ENCODE results near the gene TBX21. TPM values are rescaled to one million over a fixed set of nuclear protein-coding genes. Genes with fewer than 3 reads are reported as not detected.

TBX21 gene
- total and polyA plus RNA-seq, 2 of the 4 experiments (the other 2 are of a cell fraction), result not detected

- peaks cover 96% of the 10 kb centered on the region for H3K27me3 ChIP-seq (ENCODE audit: control insufficient read depth, insufficient read depth, low read length)
- no CpG with 5 or more reads among the region's 4 CpGs for WGBS, 2 experiments (ENCODE audit: extremely low coverage in 2 of 2, insufficient read length in 1 of 2)
- H3K27ac ChIP-seq (ENCODE audit: insufficient read depth, low read length), result no peak overlapping the region
- H3K4me3 ChIP-seq (ENCODE audit: insufficient read depth, low read depth, low read length), result no peak overlapping the region
- TF ChIP-seq RCOR1 (IDR thresholded peaks at IDR 0.05; ENCODE audit: insufficient replicate concordance, low read length) (no peak), CEBPB (IDR thresholded peaks at IDR 0.05; ENCODE audit: low read depth, low read length) (no peak), RAD21 (IDR thresholded peaks at IDR 0.05; ENCODE audit: low read length) (no peak), NFE2L2 (IDR thresholded peaks at IDR 0.05; ENCODE audit: low read depth, low read length) (no peak), MAZ (IDR thresholded peaks at IDR 0.05; ENCODE audit: borderline replicate concordance, low read depth, low read length) (no peak), BHLHE40 (IDR thresholded peaks at IDR 0.05; ENCODE audit: low read depth, low read length) (no peak), MAFK (IDR thresholded peaks at IDR 0.05; ENCODE audit: low read depth, low read length) (no peak), FOS (IDR thresholded peaks at IDR 0.05; ENCODE audit: low read depth, low read length) (no peak), ELK1 (IDR thresholded peaks at IDR 0.05; ENCODE audit: borderline replicate concordance, low read depth, low read length) (no peak), USF2 (IDR thresholded peaks at IDR 0.05; ENCODE audit: low read depth, low read length) (no peak), SMC3 (IDR thresholded peaks at IDR 0.05; ENCODE audit: low read depth, low read length) (no peak), RFX5 (IDR thresholded peaks at IDR 0.05; ENCODE audit: low read depth, low read length) (no peak)
- H2BK120ac ChIP-seq (ENCODE audit: low read depth, low read length), result no peak overlapping the region
- H2AK9ac ChIP-seq (replicated peaks; ENCODE audit: low read depth, low read length, poor library complexity), result no peak overlapping the region
- no peak overlapping the region for H4K8ac ChIP-seq (ENCODE audit: low read depth in 2 of 2, low read length in 2 of 2)
- intact Hi-C loops (cut with micrococcal nuclease), result no loop called here
- peaks cover 12% of the 10 kb centered on the region for H4K20me1 ChIP-seq (ENCODE audit: insufficient read depth, low read length)
- in situ Hi-C loops (cut with MboI; ENCODE audit: low sequenced_read_pairs), result no loop called here
- no peak overlapping the region for H3K23ac ChIP-seq (ENCODE audit: low read depth, low read length)
- no peak overlapping the region for H3K4me2 ChIP-seq (ENCODE audit: low read depth, low read length)
- no peak overlapping the region for H3K56ac ChIP-seq (ENCODE audit: extremely low read depth, insufficient read depth, low read length)
- POLR2A ChIA-PET (ENCODE audit: unreplicated experiment), result no interaction called here
- no TSS peak for BruUV-seq (replicated peaks)
- H4K91ac ChIP-seq (ENCODE audit: insufficient read depth, low read depth, low read length), result no peak overlapping the region
- H2BK5ac ChIP-seq (ENCODE audit: low read depth, low read length, poor library complexity, severe bottlenecking), result no peak overlapping the region
- no peaks in the 10 kb centered on the region for H3K4me1 ChIP-seq (ENCODE audit: control insufficient read depth, insufficient read depth, low read length)
- H2BK15ac ChIP-seq (ENCODE audit: low read depth, low read length), result no peak overlapping the region
- no peak overlapping the region for H3K4ac ChIP-seq (ENCODE audit: low read depth, low read length)
- no peak for ATAC-seq (ENCODE audit: low read depth)
- CTCF ChIA-PET, result no interaction called here
- no peak overlapping the region for H4K5ac ChIP-seq (ENCODE audit: low read depth, low read length)
- H3K9me3 ChIP-seq (ENCODE audit: control insufficient read depth, insufficient read depth, low read length), result peaks cover 2% of the 10 kb centered on the region; the same call in 1 of the 2 replicates
- H3K14ac ChIP-seq (replicated peaks; ENCODE audit: low read depth, low read length), result no peak overlapping the region
- no peak for DNase-seq
- H3K36me3 ChIP-seq (ENCODE audit: control insufficient read depth, insufficient read depth, low read length), result no peaks in the 10 kb centered on the region
- dilution Hi-C loops (cut with HindIII; ENCODE audit: low sequenced_read_pairs, unreplicated experiment), result no loop called here
- no peak overlapping the region for H3K18ac ChIP-seq (ENCODE audit: low read depth, low read length)
- no peaks in the 10 kb centered on the region for H3K79me1 ChIP-seq (ENCODE audit: low read depth in 1 of 2, low read length in 2 of 2)
- H3K9me1 ChIP-seq (ENCODE audit: insufficient read depth, low read length), result no peaks in the 10 kb centered on the region
- no peak overlapping the region for H3K9ac ChIP-seq (ENCODE audit: low read depth, low read length)
- no peak overlapping the region for H2AFZ ChIP-seq (replicated peaks; ENCODE audit: low read length, poor library complexity)
- no peak overlapping the region for H2BK20ac ChIP-seq (ENCODE audit: low read depth, low read length)
- no peak overlapping the region for H2AK5ac ChIP-seq (ENCODE audit: low read depth, low read length)
Measured at GRCh38 chr17:47730681-47731080, 2.4 kb upstream of the TBX21 start.

Data from IMR-90 (cell line).